Neural progenitor cell (in vitro differentiated cells): Measurements from ENCODE around the gene LATS1.

ENCODE experiments used
- CTCF ChIP-seq: fragments of 200-600 bp; sonication (generic); IDR thresholded peaks from 2 replicates; pipeline ENCODE4 v1.5.1; 2017; ENCODE audit warnings: antibody characterized with exemption, mild to moderate bottlenecking
- EZH2 ChIP-seq: fragments of 200-600 bp; sonication (generic); IDR thresholded peaks from 2 replicates; pipeline ENCODE4 v1.6.1; 2017; ENCODE audit warnings: antibody characterized with exemption, mild to moderate bottlenecking, moderate library complexity
- EZH2phosphoT487 ChIP-seq: fragments of 200-600 bp; sonication (generic); IDR thresholded peaks from 2 replicates; pipeline ENCODE4 v1.6.1; 2017; ENCODE audit warnings: antibody characterized with exemption

GRCh38 chr6:149714442-149714841 is 3.5 kb downstream of the LATS1 start:
- TF ChIP-seq CTCF (no peak), EZH2 (no peak), EZH2phosphoT487 (no peak)
